OCI-LY1 (cell line): ENCODE data around the gene CCDC85A.

Experiments used
- H2AFZ ChIP-seq: fragments of 200-600 bp; sonication (generic), shearing (Covaris generic); 2 replicates; pipeline ENCODE4 v1.6.0; 2014; ENCODE audit warnings: antibody characterized with exemption, mild to moderate bottlenecking, low read length
- H3F3A ChIP-seq: fragments of 200-600 bp; sonication (generic), shearing (Covaris generic); 2 replicates; pipeline ENCODE4 v1.6.0; 2014; ENCODE audit warnings: mild to moderate bottlenecking, antibody characterized with exemption, low read length, moderate library complexity; ENCODE audit not compliant: insufficient read depth
- H3K27ac ChIP-seq: fragments of 200-600 bp; sonication (generic); 2 replicates; pipeline ENCODE4 v1.5.1; 2014; ENCODE audit warnings: low read length, mixed run types, mild to moderate bottlenecking, low read depth; ENCODE audit not compliant: poor library complexity, severe bottlenecking
- H3K27me3 ChIP-seq: fragments of 200-600 bp; sonication (generic); 2 replicates; pipeline ENCODE4 v1.6.0; 2014; ENCODE audit warnings: antibody characterized with exemption, mild to moderate bottlenecking, low read length, moderate library complexity; ENCODE audit not compliant: insufficient read depth
- H3K36me3 ChIP-seq: fragments of 200-600 bp; sonication (generic); 2 replicates; pipeline ENCODE4 v1.6.1; 2014; ENCODE audit warnings: mild to moderate bottlenecking, antibody characterized with exemption, low read length, moderate library complexity, mixed read lengths; ENCODE audit not compliant: insufficient read depth
- H3K4me1 ChIP-seq: fragments of 200-600 bp; sonication (generic); 2 replicates; pipeline ENCODE4 v1.5.1; 2014; ENCODE audit warnings: mild to moderate bottlenecking, low read length, moderate library complexity; ENCODE audit not compliant: insufficient read depth, severe bottlenecking
- H3K4me2 ChIP-seq: fragments of 200-600 bp; sonication (generic), shearing (Covaris generic); 2 replicates; pipeline ENCODE4 v1.6.1; 2014; ENCODE audit warnings: low read length
- H3K4me3 ChIP-seq: fragments of 200-600 bp; sonication (generic); 2 replicates; pipeline ENCODE4 v1.5.1; 2014; ENCODE audit warnings: low read length, low read depth, mild to moderate bottlenecking, mixed read lengths; ENCODE audit not compliant: poor library complexity, severe bottlenecking
- H3K79me2 ChIP-seq: fragments of 200-600 bp; shearing (Covaris generic); 2 replicates; pipeline ENCODE4 v1.6.1; 2016; ENCODE audit warnings: mixed run types, low read length, mixed read lengths; ENCODE audit not compliant: insufficient read depth
- H3K9ac ChIP-seq: fragments of 200-600 bp; sonication (generic), shearing (Covaris generic); 2 replicates; pipeline ENCODE4 v1.6.1; 2014; ENCODE audit warnings: mild to moderate bottlenecking, low read length, mixed read lengths
- H3K9me2 ChIP-seq: fragments of 200-600 bp; sonication (generic), shearing (Covaris generic); 2 replicates; pipeline ENCODE4 v1.6.1; 2014; ENCODE audit warnings: low read depth, mild to moderate bottlenecking, low read length, mixed read lengths
- H3K9me3 ChIP-seq: fragments of 200-600 bp; shearing (Covaris generic); 2 replicates; pipeline ENCODE4 v1.6.1; 2014; ENCODE audit warnings: low read length, mixed read lengths
- H4K20me1 ChIP-seq: fragments of 200-600 bp; sonication (generic), shearing (Covaris generic); 2 replicates; pipeline ENCODE4 v1.6.0; 2016; ENCODE audit warnings: mild to moderate bottlenecking, low read length; ENCODE audit not compliant: insufficient read depth
- CTCF ChIP-seq: fragments of 200-600 bp; sonication (generic), shearing (Covaris generic); IDR thresholded peaks from 2 replicates; pipeline ENCODE4 v1.5.1; 2017; ENCODE audit warnings: mild to moderate bottlenecking, antibody characterized with exemption, low read length, moderate library complexity, mixed read lengths
- EZH2 ChIP-seq: fragments of 200-600 bp; sonication (generic), shearing (Covaris generic); IDR thresholded peaks from 2 replicates; pipeline ENCODE4 v1.8.0; 2017; ENCODE audit warnings: borderline replicate concordance, mixed run types, mild to moderate bottlenecking, antibody characterized with exemption, low read length, moderate library complexity, mixed read lengths

CCDC85A gene

GRCh38 chr2:56250153-56250729, 66.5 kb downstream of the CCDC85A start:
- H3K4me2 ChIP-seq, result no peak overlapping the region
- H3K4me3 ChIP-seq, result no peak overlapping the region
- H3K9ac ChIP-seq, result no peak overlapping the region
- H3K9me2 ChIP-seq, result no peaks in the 10 kb centered on the region
- no peak overlapping the region for H3K27ac ChIP-seq
- H3K79me2 ChIP-seq, result no peaks in the 10 kb centered on the region
- H3K9me3 ChIP-seq, result no peaks in the 10 kb centered on the region
- no peaks in the 10 kb centered on the region for H3F3A ChIP-seq
- H2AFZ ChIP-seq, result no peak overlapping the region
- no peaks in the 10 kb centered on the region for H4K20me1 ChIP-seq
- TF ChIP-seq EZH2 (no peak), CTCF (no peak)
- no peaks in the 10 kb centered on the region for H3K4me1 ChIP-seq
- H3K27me3 ChIP-seq, result no peaks in the 10 kb centered on the region
- H3K36me3 ChIP-seq, result no peaks in the 10 kb centered on the region

GRCh38 chr2:56260415-56260814, 76.6 kb downstream of the CCDC85A start:
- H3K9me3 ChIP-seq, result no peaks in the 10 kb centered on the region
- no peaks in the 10 kb centered on the region for H4K20me1 ChIP-seq
- no peaks in the 10 kb centered on the region for H3K4me1 ChIP-seq
- no peak for TF ChIP-seq CTCF
- TF ChIP-seq EZH2, result no peak
- no peak overlapping the region for H2AFZ ChIP-seq
- H3K27ac ChIP-seq, result no peak overlapping the region
- H3K79me2 ChIP-seq, result no peaks in the 10 kb centered on the region
- no peaks in the 10 kb centered on the region for H3K9me2 ChIP-seq
- H3F3A ChIP-seq, result no peaks in the 10 kb centered on the region
- H3K4me3 ChIP-seq, result no peak overlapping the region
- H3K27me3 ChIP-seq, result no peaks in the 10 kb centered on the region
- H3K4me2 ChIP-seq, result no peak overlapping the region
- H3K36me3 ChIP-seq, result no peaks in the 10 kb centered on the region
- no peak overlapping the region for H3K9ac ChIP-seq

- no peaks in the 10 kb centered on the region for H3K9me3 ChIP-seq
- H3K4me3 ChIP-seq, result no peak overlapping the region
- H4K20me1 ChIP-seq, result no peaks in the 10 kb centered on the region
- H3K27ac ChIP-seq, result no peak overlapping the region
- H3K9ac ChIP-seq, result no peak overlapping the region
- no peaks in the 10 kb centered on the region for H3K36me3 ChIP-seq
- H3K79me2 ChIP-seq, result no peaks in the 10 kb centered on the region
- H3K27me3 ChIP-seq, result no peaks in the 10 kb centered on the region
- no peak overlapping the region for H2AFZ ChIP-seq
- H3K9me2 ChIP-seq, result no peaks in the 10 kb centered on the region
- TF ChIP-seq EZH2 (no peak), CTCF (no peak)
- H3K4me1 ChIP-seq, result no peaks in the 10 kb centered on the region
- H3K4me2 ChIP-seq, result no peak overlapping the region
- H3F3A ChIP-seq, result no peaks in the 10 kb centered on the region
Observed at GRCh38 chr2:56262241-56262640, 78.5 kb downstream of the CCDC85A start.
